ENCODE data around the gene PPP1R27. TPM values are rescaled to one million over a fixed set of nuclear protein-coding genes. Genes with fewer than 3 reads are reported as not detected.

The PPP1R27 gene
- total RNA-seq, 2 experiments from 2014 or later: not detected

DNA sequence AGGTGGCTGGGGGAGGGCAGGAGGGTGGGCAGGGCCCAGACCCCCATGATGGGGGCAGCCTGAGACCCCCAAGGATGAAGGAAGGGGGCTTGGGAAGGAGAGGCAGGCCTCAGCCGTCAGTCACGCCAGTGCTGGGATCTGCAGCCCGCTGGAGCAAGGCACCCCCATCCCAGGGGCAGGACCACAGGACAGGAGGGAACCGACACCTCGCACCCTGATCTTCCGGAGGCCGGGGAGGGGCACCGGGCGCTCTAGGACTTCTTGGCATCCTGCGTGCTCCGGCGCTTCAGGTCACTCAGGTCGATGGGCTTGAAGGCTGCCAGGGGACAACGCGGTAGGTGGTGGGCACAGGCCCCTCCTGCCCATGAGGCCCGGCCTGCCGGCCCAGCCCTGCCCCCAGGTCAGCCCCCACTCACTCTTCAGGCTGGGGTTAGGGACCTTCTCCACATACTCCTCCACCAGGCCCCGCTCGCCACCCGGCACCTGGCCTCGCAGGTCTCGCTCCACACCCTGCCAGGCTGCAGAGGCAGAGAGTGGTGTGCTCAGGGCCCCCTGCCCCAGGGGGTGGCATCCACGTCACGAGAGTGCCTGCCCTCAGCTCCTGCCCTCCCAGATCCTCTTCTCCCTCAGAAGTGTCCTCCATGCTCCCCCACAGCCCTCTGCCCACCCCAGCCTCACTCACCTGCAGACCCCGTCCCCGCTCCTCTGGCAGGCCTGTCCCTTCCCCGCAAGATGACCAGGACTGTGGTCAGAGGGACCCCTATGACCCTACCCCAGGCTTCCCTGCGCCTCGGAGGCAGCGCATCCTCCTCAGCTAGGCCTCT lies 11.6 kb downstream of the PPP1R27 start:
- H3K4me1 Mint-ChIP-seq: no peaks in the 10 kb centered on the region
- no peaks in the 10 kb centered on the region for H3K27me3 Mint-ChIP-seq
- H3K27ac Mint-ChIP-seq: no peak overlapping the region
- H3K36me3 Mint-ChIP-seq: peaks cover 2% of the 10 kb centered on the region
- H3K4me3 Mint-ChIP-seq: no peak overlapping the region
- no peak for DNase-seq
- no peaks in the 10 kb centered on the region for H3K9me3 Mint-ChIP-seq

DNA sequence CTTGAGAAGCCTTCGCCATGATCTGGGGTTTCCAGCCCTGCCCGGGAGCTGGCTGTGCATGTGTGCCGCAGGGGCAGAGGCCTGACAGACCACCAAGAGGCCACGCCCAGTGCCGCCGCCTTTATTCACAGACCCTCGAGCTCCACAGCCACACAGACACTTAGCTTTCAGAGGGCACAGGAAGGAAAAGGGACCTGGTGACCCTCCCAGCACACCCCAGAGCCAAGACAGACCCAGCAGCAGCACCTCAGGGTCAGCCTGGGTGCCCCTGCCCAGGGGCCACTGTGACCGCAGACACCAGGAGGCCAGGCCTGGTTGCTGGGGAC lies 12.6 kb downstream of the PPP1R27 start:
- DNase-seq: no peak
- Mint-ChIP-seq H3K36me3 (peaks cover 2% of the 10 kb centered on the region), H3K27me3 (peaks cover 4% of the 10 kb centered on the region), H3K4me1 (no peaks in the 10 kb centered on the region), H3K27ac (no peak overlapping the region), H3K4me3 (no peak overlapping the region), H3K9me3 (no peaks in the 10 kb centered on the region)

DNA sequence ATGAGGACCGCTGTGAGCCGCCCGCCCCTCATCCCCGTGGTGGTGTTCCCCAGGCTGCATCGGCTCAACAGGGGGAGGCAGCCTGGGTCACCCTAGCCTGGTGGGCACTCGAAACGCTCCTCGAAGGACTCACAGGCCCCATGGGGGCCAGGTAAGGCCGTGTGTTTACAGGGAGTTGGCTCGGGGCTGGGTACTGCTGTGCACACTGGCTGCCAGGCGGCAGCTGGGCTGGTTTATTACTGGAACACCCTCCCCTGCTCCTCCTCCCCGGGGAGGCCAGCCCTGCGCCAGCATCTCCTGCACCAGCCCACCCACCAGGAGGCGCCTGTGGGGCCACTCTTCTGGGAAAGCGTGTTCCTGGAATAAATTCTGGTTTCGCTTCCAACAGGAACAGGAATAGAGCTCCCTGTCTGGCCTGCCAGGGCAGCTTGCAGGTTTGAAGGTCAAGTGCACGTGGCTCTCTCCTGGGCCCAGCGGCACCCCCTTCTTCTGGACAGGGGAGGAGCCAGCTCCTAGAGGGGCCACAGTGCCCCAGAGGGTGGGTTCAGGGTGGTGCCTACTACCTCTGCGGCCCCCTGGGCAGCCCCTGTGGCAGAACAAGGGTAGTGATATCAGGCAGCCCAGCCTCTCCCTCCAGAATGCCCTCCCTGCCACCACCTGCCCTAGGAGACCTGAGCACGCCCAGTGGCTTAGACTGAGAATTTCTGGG lies 13.1 kb downstream of the PPP1R27 start:
- H3K27ac Mint-ChIP-seq: no peak overlapping the region

DNA sequence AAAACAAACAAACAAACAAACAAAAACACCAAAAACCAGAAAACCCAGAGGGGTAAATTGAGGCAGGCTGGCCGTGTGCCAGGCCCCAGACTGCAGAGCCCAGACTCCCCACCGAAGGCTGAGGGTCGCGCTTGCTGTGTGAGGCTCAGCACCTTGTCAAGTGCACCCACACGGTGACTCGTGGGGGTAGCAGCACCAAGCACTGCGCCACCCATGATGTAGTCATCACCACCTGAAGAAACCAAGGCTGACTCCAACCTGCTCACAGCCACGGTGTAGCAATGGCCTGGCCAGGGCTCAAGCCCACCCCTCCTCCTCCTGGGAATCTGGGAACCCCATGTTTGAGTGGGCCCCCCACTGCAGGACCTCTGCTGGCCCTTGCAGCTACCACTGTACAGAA lies 13.7 kb downstream of the PPP1R27 start:
- H3K9me3 Mint-ChIP-seq: no peaks in the 10 kb centered on the region
- DNase-seq: no peak
- no peak overlapping the region for H3K27ac Mint-ChIP-seq
- no peak overlapping the region for H3K4me3 Mint-ChIP-seq
- H3K36me3 Mint-ChIP-seq: peaks cover 2% of the 10 kb centered on the region
- no peaks in the 10 kb centered on the region for H3K4me1 Mint-ChIP-seq
- H3K27me3 Mint-ChIP-seq: peaks cover 4% of the 10 kb centered on the region

More for the DNA sequence above, 13.1 kb downstream of the PPP1R27 start:
- Mint-ChIP-seq H3K4me1 (no peaks in the 10 kb centered on the region), H3K36me3 (peaks cover 2% of the 10 kb centered on the region), H3K9me3 (no peaks in the 10 kb centered on the region), H3K27me3 (peaks cover 4% of the 10 kb centered on the region), H3K4me3 (no peak overlapping the region)
- DNase-seq: peak; percentile 48

DNA sequence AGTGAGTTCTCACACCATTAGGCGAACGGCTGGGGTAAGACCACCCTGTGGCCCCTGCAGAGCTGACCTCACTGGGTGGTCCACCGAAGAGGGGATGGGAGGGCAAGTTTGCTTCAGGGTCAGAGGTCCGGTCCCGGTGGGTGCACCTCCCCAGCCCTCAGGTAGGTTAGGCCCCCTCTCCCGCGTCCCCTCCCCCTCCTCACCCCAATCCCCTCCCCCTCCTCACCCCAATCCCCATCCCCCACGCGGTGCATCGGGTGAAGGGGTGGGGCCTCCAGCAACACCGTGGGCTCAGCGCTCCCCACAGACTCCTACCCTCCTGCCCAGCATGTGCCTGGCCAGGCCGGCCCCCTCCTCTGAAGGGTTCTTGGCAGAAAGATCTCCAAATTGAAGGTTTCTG lies 15.1 kb downstream of the PPP1R27 start:
- Mint-ChIP-seq H3K4me1 (no peaks in the 10 kb centered on the region), H3K27me3 (peaks cover 4% of the 10 kb centered on the region), H3K36me3 (peaks cover 2% of the 10 kb centered on the region), H3K4me3 (no peak overlapping the region), H3K9me3 (no peaks in the 10 kb centered on the region), H3K27ac (no peak overlapping the region)
- no peak for DNase-seq

DNA sequence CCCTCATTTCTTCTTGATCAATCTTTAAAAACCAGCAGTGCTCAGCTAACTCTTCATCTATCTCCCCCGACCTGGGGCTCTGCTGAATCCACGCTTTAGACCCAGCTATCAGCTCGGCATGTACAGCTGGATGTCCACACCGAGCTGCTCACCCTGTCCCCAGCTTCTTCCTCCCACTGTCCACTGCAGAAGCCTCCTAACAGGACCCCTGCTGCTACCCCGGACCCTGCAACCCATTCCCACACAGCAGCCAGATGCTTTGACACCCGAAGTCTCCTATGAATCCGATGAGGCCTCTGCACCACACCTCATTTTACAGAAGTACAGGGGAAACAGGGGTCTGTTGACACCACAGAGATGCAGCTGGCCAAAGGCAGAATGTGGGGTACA lies 17.1 kb downstream of the PPP1R27 start:
- Mint-ChIP-seq H3K4me3 (no peak overlapping the region), H3K36me3 (no peaks in the 10 kb centered on the region), H3K9me3 (no peaks in the 10 kb centered on the region), H3K27ac (no peak overlapping the region), H3K4me1 (no peaks in the 10 kb centered on the region), H3K27me3 (peaks cover 4% of the 10 kb centered on the region)
- no peak for DNase-seq

DNA sequence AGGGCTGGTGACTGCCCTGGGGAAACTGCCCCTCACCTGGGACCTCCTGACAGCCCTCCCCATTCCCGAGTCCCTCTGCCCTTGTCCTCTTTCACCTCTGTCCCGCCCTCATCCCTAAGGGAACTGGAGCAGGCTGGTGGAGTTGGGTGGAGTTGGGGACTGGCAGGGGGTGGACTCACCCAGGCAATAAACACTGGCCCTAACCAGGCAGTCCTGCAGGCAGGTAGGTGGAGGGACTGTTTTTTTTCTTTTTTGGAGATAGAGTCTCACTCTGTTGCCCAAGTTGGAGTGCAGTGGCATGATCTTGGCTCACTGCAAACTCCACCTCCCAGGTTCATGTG lies 19.2 kb downstream of the PPP1R27 start:
- no peaks in the 10 kb centered on the region for H3K36me3 Mint-ChIP-seq
- no peak overlapping the region for H3K27ac Mint-ChIP-seq
- H3K27me3 Mint-ChIP-seq: peaks cover 5% of the 10 kb centered on the region
- no peak for DNase-seq
- no peaks in the 10 kb centered on the region for H3K9me3 Mint-ChIP-seq
- H3K4me1 Mint-ChIP-seq: no peaks in the 10 kb centered on the region
- no peak overlapping the region for H3K4me3 Mint-ChIP-seq

DNA sequence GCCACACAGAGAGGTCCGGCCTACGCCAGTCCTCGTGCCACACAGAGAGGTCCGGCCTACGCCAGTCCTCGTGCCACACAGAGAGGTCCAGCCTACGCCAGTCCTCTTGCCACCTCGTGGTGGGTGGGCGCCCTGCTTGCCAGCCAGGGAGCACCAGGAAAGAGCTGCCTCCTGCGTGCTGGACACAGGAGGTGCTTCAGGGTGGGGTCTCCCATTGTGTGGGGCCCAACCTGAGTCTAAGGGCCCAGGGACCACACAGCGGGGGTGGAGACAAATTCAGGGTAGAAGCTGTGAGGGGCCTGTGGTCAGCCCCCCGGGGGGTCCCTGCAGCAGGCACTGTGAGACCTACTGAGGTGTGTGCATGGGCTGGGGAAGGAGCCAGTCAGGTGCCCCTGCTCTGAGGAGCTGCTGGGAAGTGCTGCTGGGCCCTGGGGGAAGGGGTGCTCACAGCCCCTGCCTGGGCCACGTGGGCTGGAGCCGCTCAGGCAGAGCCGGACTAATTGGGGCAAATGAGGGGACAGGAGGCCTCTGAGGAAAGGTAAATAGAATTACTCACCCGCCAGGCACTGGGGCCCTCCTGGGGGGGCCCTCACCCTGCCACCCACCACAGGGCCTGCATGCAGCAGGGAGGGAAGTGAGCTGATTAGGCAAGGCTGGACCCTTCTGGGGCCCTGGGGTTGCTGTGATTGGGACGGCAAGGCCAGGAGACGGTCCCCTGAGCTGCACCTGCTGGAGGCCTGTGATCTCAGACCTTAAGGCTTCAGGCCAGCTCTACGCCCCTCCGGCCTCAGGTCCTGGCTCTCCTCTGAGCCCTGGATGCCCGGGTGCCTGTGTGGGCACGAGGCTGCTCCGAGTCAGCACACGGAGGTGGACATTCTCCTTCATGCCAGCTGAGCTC lies 19.9 kb downstream of the PPP1R27 start:
- Mint-ChIP-seq H3K36me3 (no peaks in the 10 kb centered on the region), H3K27me3 (peaks cover 11% of the 10 kb centered on the region), H3K4me1 (no peaks in the 10 kb centered on the region), H3K27ac (no peak overlapping the region), H3K4me3 (no peak overlapping the region), H3K9me3 (no peaks in the 10 kb centered on the region)
- no peak for DNase-seq

DNA sequence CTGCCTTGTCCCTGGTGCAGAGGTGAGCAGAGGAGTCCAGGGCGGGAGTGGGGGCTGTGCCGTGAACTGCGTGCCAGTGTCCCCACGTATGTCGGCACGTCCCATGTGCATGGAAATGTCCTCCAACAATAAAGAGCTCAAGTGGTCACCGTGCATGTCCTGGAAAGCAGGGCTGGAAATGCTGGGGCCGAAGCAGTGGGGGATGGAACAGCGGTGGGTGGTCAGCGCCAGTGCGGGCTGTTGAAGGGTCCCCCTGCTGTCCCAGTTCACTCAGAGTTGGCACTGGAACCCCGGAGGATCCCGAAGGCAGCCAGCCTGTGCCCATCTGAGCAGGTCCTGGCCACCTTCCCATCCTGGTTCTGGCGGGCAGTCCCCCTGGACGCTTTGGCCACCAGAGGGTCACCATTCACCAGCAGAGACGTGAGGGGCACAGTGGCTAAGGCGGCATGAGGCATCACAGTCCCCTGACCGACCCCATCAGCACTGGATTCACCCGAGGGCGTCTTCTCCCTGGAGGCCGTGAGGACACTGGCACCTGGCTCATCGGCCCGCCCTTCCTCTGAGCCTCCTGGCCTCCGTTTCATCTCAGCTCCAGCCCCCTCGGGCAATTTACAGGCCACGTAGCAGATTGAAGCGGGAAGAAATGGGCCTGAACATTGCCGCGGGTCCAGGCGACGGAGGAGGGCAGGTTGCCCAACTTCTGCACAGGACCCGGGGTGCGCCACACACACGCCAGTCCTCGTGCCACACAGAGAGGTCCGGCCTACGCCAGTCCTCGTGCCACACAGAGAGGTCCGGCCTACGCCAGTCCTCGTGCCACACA lies 20.8 kb downstream of the PPP1R27 start:
- H3K27ac Mint-ChIP-seq: no peak overlapping the region
- peaks cover 18% of the 10 kb centered on the region for H3K27me3 Mint-ChIP-seq
- H3K4me1 Mint-ChIP-seq: no peaks in the 10 kb centered on the region
- no peak for DNase-seq
- H3K36me3 Mint-ChIP-seq: no peaks in the 10 kb centered on the region
- H3K9me3 Mint-ChIP-seq: no peaks in the 10 kb centered on the region
- no peak overlapping the region for H3K4me3 Mint-ChIP-seq

DNA sequence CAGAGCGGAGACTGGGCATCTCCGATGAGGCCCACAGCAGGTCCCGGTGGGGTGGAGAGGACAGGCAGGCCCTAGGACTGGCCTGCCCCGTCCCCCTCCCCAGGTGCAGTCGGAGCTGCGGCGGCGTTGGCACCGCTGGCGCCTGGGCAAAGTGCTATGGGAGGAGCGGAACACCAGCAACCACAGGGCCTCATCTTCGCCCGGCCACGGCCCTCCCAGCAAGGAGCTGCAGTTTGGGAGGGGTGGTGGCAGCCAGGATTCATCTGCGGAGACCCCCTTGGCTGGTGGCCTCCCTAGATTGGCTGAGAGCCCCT lies 21.5 kb downstream of the PPP1R27 start:
- DNase-seq: no peak
- Mint-ChIP-seq H3K9me3 (no peaks in the 10 kb centered on the region), H3K27ac (no peak overlapping the region), H3K27me3 (peaks cover 25% of the 10 kb centered on the region), H3K36me3 (no peaks in the 10 kb centered on the region), H3K4me3 (no peak overlapping the region), H3K4me1 (no peaks in the 10 kb centered on the region)

DNA sequence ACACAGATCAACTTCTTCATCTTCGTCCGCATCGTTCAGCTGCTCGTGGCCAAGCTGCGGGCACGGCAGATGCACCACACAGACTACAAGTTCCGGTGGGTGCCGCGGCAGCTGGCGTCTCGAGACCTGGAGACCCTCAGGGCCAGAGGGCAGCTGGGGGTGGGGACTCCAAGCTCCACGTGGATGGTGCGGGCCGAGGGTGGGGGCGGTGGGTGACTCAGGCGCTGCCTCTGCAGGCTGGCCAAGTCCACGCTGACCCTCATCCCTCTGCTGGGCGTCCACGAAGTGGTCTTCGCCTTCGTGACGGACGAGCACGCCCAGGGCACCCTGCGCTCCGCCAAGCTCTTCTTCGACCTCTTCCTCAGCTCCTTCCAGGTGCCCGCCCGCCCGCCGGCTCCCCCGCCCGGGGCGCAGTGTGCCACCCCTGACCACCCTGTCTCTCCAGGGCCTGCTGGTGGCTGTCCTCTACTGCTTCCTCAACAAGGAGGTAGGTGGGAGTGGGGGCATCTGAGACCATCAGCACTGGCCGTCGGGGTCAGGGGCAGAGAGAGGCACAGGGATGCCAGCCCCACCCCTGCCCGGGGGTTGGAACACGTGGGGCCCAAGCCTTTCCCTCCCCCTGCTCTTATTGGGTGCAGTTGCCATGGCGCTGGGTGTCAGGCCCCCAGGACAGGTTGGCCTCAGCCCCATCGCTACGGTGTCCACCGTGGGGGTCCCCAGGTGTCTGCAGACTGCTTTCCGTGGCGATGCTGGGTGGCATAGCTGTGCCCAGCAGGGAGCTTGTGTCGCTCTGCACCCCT lies 22.1 kb downstream of the PPP1R27 start:
- Mint-ChIP-seq H3K36me3 (no peaks in the 10 kb centered on the region), H3K4me3 (no peak overlapping the region), H3K4me1 (no peaks in the 10 kb centered on the region), H3K27ac (no peak overlapping the region), H3K9me3 (no peaks in the 10 kb centered on the region), H3K27me3 (peaks cover 25% of the 10 kb centered on the region)
- no peak for DNase-seq

DNA sequence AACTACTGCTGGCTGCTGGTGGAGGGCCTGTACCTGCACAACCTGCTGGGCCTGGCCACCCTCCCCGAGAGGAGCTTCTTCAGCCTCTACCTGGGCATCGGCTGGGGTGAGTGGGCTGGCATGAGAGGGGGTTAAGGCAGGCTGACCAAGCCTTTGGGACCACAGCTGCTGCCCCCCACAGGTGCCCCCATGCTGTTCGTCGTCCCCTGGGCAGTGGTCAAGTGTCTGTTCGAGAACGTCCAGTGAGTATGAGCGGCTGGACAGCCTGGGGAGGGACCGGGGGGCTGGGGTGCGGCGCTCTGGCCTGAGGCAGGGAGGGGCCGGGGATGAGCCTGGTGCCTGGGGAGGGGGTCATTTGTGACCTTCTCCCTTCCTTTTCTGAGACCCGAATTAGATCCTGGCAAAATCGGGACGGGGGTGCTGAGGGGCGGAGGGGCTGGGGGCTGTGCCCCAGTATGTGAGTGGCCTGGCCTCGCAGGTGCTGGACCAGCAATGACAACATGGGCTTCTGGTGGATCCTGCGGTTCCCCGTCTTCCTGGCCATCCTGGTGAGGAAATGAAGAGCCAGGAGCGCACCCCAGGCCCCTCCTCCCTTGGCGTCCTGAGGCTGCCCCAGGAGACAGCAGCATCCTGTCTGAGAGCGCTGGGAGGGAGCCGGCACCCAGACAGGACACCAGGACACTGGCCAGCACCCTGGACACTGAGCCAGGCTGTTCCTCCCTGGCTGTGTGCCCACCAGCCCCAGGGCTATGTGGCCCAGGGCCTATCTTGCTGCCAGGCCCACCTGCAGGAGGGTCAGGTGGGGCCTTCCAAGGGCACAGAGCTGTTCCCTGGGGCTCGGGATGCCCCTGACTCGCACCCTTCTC lies 22.9 kb downstream of the PPP1R27 start:
- DNase-seq: no peak
- H3K9me3 Mint-ChIP-seq: no peaks in the 10 kb centered on the region
- H3K27ac Mint-ChIP-seq: no peak overlapping the region
- H3K4me1 Mint-ChIP-seq: no peaks in the 10 kb centered on the region
- no peaks in the 10 kb centered on the region for H3K36me3 Mint-ChIP-seq
- H3K4me3 Mint-ChIP-seq: no peak overlapping the region
- peaks cover 27% of the 10 kb centered on the region for H3K27me3 Mint-ChIP-seq

DNA sequence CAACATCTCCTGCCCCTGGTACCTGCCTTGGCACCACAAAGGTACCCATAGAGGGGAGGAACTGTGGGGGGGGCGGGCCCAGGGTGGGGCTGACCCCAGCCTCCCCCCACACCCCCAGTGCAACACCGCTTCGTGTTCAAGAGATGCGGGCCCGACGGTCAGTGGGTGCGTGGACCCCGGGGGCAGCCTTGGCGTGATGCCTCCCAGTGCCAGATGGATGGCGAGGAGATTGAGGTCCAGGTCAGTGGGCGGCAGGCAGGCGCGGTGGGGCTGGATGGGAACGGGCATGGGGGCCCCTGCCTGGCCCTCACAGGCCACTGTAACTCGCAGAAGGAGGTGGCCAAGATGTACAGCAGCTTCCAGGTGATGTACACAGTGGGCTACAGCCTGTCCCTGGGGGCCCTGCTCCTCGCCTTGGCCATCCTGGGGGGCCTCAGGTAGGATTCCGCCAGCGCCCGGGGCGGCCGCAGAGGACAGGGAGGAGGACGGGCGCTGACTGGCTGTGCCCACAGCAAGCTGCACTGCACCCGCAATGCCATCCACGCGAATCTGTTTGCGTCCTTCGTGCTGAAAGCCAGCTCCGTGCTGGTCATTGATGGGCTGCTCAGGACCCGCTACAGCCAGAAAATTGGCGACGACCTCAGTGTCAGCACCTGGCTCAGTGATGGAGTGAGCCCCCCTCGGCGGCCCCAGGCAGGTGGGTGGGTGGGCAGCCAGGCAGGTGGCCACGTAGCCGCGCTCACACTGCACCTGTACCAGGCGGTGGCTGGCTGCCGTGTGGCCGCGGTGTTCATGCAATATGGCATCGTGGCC lies 23.8 kb downstream of the PPP1R27 start:
- no peaks in the 10 kb centered on the region for H3K9me3 Mint-ChIP-seq
- no peak overlapping the region for H3K4me3 Mint-ChIP-seq
- no peaks in the 10 kb centered on the region for H3K36me3 Mint-ChIP-seq
- H3K4me1 Mint-ChIP-seq: no peaks in the 10 kb centered on the region
- no peak for DNase-seq
- no peak overlapping the region for H3K27ac Mint-ChIP-seq
- peaks cover 33% of the 10 kb centered on the region for H3K27me3 Mint-ChIP-seq

All from activated naive CD8-positive, alpha-beta T cell treated with anti-CD3 and anti-CD28 coated beads for 36 hours (primary cell).